CD4-positive, alpha-beta T cell (primary cell): Measurements from ENCODE around the gene OR2F1. TPM values are rescaled to one million over a fixed set of nuclear protein-coding genes. Genes with fewer than 3 reads are reported as not detected.

Experiments
- ATAC-seq: fragments of 200-7000 bp; cut with Tn5 transposase; one replicate; pipeline ENCODE4 v1.10.0; 2022; ENCODE audit warnings: mild to moderate bottlenecking; ENCODE audit not compliant: poor library complexity
- CTCF ChIA-PET: fragments of 350-600 bp; sonication (Branson Sonifier 250); formaldehyde crosslinking; loops from one replicate; lab custom pipeline; 2021; ENCODE audit warnings: antibody characterized with exemption, inconsistent platforms; lab: Charles Lee
- POLR2A ChIA-PET: fragments of 350-600 bp; sonication (Branson Sonifier 250); formaldehyde crosslinking; loops from one replicate; lab custom pipeline; 2021; ENCODE audit warnings: antibody characterized with exemption, inconsistent platforms; lab: Charles Lee
- DNase-seq, 14 experiments: peaks; one replicate each; pipeline ENCODE4 v3.0.0-alpha.2; 2013 to 2020; ENCODE audit warnings: mixed read lengths in 2 of 14
- H3K27ac ChIP-seq, 2 donors: one replicate each; pipeline versions ENCODE4 v1.5.1 to v1.7.0; 2013; ENCODE audit warnings: low read length in 2 of 2, low read depth in 1 of 2, mild to moderate bottlenecking in 1 of 2
- H3K27me3 ChIP-seq, 2 experiments: 1 replicate in 1 of 2; 2 replicates in 1 of 2; pipeline versions ENCODE4 v1.6.1 to v1.7.0; 2013; ENCODE audit warnings: low read length in 2 of 2, control low read depth in 1 of 2, mild to moderate bottlenecking in 1 of 2, moderate library complexity in 1 of 2; ENCODE audit not compliant: insufficient read depth in 2 of 2, control insufficient read depth in 1 of 2
- H3K36me3 ChIP-seq: one replicate; pipeline ENCODE4 v1.6.1; 2013; ENCODE audit warnings: low read length, control low read depth; ENCODE audit not compliant: insufficient read depth
- H3K4me1 ChIP-seq: one replicate; pipeline ENCODE4 v1.6.1; 2013; ENCODE audit warnings: low read length, control low read depth; ENCODE audit not compliant: insufficient read depth
- H3K4me3 ChIP-seq: one replicate; pipeline ENCODE4 v1.5.1; 2013; ENCODE audit warnings: mild to moderate bottlenecking, low read length, moderate library complexity
- H3K9me3 ChIP-seq, 2 experiments: 1 replicate in 1 of 2; 2 replicates in 1 of 2; pipeline versions ENCODE4 v1.6.1 to v1.7.0; 2013; ENCODE audit warnings: low read length in 2 of 2, mild to moderate bottlenecking in 2 of 2, control low read depth in 1 of 2, moderate library complexity in 1 of 2; ENCODE audit not compliant: control insufficient read depth in 1 of 2, insufficient read depth in 1 of 2
- H3K27ac Mint-ChIP-seq: one replicate; pipeline ENCODE4 v1.8.0; 2020; ENCODE audit warnings: mixed read lengths
- H3K27me3 Mint-ChIP-seq: one replicate; pipeline ENCODE4 v1.8.0; 2021; ENCODE audit warnings: mixed read lengths
- H3K36me3 Mint-ChIP-seq: one replicate; pipeline ENCODE4 v1.8.0; 2021; ENCODE audit warnings: low read depth, mixed read lengths
- H3K4me1 Mint-ChIP-seq: one replicate; pipeline ENCODE4 v1.8.0; 2021; ENCODE audit warnings: low read depth, mixed read lengths
- H3K4me3 Mint-ChIP-seq: one replicate; pipeline ENCODE4 v1.8.0; 2020; ENCODE audit warnings: mild to moderate bottlenecking, mixed read lengths
- H3K9me3 Mint-ChIP-seq: one replicate; pipeline ENCODE4 v1.8.0; 2020; ENCODE audit warnings: mixed read lengths
- CTCF ChIP-seq: fragments of 200-600 bp; IDR thresholded peaks from one replicate; pipeline ENCODE4 v1.8.0; 2022; ENCODE audit warnings: antibody characterized with exemption, mild to moderate bottlenecking
- intact Hi-C, 2 experiments: fragments of 100-400 bp; cut with DNase I in 1 of 2; cut with micrococcal nuclease in 1 of 2; formaldehyde crosslinking; loops; one replicate each; pipeline versions ENCODE4 v1.15.1 to v1.9.0; 2023 to 2025; cut with DNase I, micrococcal nuclease
- total RNA-seq, 174 experiments: library from RNA in 2 of 174; stranded (reverse) in 2 of 174; gene quantifications; one replicate each; pipeline ENCODE4 v1.2.3 and lab custom pipeline; 2021 to 2026

OR2F1 gene
- total RNA-seq, 2 experiments from 2014 or later, result not detected

GRCh38 chr7:143973870-143974416 is 19.3 kb downstream of the OR2F1 start:
- Mint-ChIP-seq H3K27ac (no peak overlapping the region), H3K4me3 (no peak overlapping the region), H3K27me3 (peaks cover 18% of the 10 kb centered on the region), H3K36me3 (no peaks in the 10 kb centered on the region), H3K4me1 (no peaks in the 10 kb centered on the region), H3K9me3 (no peaks in the 10 kb centered on the region)
- Histone ChIP-seq H3K9me3 (peaks cover 3 to 6% of the 10 kb centered on the region in 2 experiments), H3K4me1 (no peaks in the 10 kb centered on the region), H3K27ac (no peak overlapping the region), H3K4me3 (no peak overlapping the region), H3K36me3 (no peaks in the 10 kb centered on the region), H3K27me3 (peaks cover 0 to 3% of the 10 kb centered on the region in 2 experiments)
- no peak for TF ChIP-seq CTCF
- ChIA-PET POLR2A (no interaction called here), CTCF (interaction anchor here (1.1 kb wide), 1 partner anchor 12 kb away, joined by 3 read pairs; no protein-coding TSS in a partner anchor)
- ATAC-seq, result no peak
- DNase-seq, result no peak
- intact Hi-C loops, result no loop called here

GRCh38 chr7:143974459-143974858 is 19.8 kb downstream of the OR2F1 start:
- H3K4me3 ChIP-seq, result no peak overlapping the region
- no peak overlapping the region for H3K27ac Mint-ChIP-seq
- H3K4me1 ChIP-seq, result no peaks in the 10 kb centered on the region
- H3K27ac ChIP-seq, result no peak overlapping the region
- CTCF ChIA-PET, result no interaction called here
- H3K4me1 Mint-ChIP-seq, result no peaks in the 10 kb centered on the region
- peaks cover 3 to 6% of the 10 kb centered on the region in 2 experiments for H3K9me3 ChIP-seq
- no peak overlapping the region for H3K4me3 Mint-ChIP-seq
- POLR2A ChIA-PET, result no interaction called here
- no peaks in the 10 kb centered on the region for H3K36me3 ChIP-seq
- peaks cover 18% of the 10 kb centered on the region for H3K27me3 Mint-ChIP-seq
- TF ChIP-seq CTCF, result no peak
- H3K9me3 Mint-ChIP-seq, result no peaks in the 10 kb centered on the region
- DNase-seq, result no peak
- H3K27me3 ChIP-seq, result peaks cover 0 to 3% of the 10 kb centered on the region in 2 experiments
- intact Hi-C loops, result no loop called here
- no peak for ATAC-seq
- no peaks in the 10 kb centered on the region for H3K36me3 Mint-ChIP-seq

GRCh38 chr7:143975617-143976016 is 21.0 kb downstream of the OR2F1 start:
- no peaks in the 10 kb centered on the region for H3K36me3 Mint-ChIP-seq
- H3K9me3 Mint-ChIP-seq, result no peaks in the 10 kb centered on the region
- Histone ChIP-seq H3K36me3 (no peaks in the 10 kb centered on the region), H3K27me3 (peaks cover 0 to 3% of the 10 kb centered on the region in 2 experiments), H3K4me3 (no peak overlapping the region), H3K4me1 (no peaks in the 10 kb centered on the region), H3K27ac (no peak overlapping the region), H3K9me3 (peaks cover 3 to 6% of the 10 kb centered on the region in 2 experiments)
- H3K4me1 Mint-ChIP-seq, result no peaks in the 10 kb centered on the region
- ATAC-seq (no peak), DNase-seq (no peak)
- no peak for TF ChIP-seq CTCF
- ChIA-PET POLR2A (no interaction called here), CTCF (no interaction called here)
- peaks cover 18% of the 10 kb centered on the region for H3K27me3 Mint-ChIP-seq
- no peak overlapping the region for H3K4me3 Mint-ChIP-seq
- H3K27ac Mint-ChIP-seq, result no peak overlapping the region
- intact Hi-C loops, result no loop called here
